ENCODE measurements around the gene LANCL2. TPM values are rescaled to one million over a fixed set of nuclear protein-coding genes. Genes with fewer than 3 reads are reported as not detected.

LANCL2 gene
- total and polyA plus RNA-seq, 2 experiments from 2014 or later: 7.3 to 10.7 TPM

GRCh38 chr7:55449205-55449991 is 84.3 kb downstream of the LANCL2 start (continued):
- TF ChIP-seq, protein P1, sequence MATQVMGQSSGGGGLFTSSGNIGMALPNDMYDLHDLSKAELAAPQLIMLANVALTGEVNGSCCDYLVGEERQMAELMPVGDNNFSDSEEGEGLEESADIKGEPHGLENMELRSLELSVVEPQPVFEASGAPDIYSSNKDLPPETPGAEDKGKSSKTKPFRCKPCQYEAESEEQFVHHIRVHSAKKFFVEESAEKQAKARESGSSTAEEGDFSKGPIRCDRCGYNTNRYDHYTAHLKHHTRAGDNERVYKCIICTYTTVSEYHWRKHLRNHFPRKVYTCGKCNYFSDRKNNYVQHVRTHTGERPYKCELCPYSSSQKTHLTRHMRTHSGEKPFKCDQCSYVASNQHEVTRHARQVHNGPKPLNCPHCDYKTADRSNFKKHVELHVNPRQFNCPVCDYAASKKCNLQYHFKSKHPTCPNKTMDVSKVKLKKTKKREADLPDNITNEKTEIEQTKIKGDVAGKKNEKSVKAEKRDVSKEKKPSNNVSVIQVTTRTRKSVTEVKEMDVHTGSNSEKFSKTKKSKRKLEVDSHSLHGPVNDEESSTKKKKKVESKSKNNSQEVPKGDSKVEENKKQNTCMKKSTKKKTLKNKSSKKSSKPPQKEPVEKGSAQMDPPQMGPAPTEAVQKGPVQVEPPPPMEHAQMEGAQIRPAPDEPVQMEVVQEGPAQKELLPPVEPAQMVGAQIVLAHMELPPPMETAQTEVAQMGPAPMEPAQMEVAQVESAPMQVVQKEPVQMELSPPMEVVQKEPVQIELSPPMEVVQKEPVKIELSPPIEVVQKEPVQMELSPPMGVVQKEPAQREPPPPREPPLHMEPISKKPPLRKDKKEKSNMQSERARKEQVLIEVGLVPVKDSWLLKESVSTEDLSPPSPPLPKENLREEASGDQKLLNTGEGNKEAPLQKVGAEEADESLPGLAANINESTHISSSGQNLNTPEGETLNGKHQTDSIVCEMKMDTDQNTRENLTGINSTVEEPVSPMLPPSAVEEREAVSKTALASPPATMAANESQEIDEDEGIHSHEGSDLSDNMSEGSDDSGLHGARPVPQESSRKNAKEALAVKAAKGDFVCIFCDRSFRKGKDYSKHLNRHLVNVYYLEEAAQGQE (IDR thresholded peaks at IDR 0.05; ENCODE audit: unreplicated experiment): no peak
- no peak for TF ChIP-seq ZNF114 (CRISPR knock-in tag; IDR thresholded peaks at IDR 0.05)
- no peak for TF ChIP-seq ZNF331 (CRISPR knock-in tag; IDR thresholded peaks at IDR 0.05; ENCODE audit: low read depth)
- TF ChIP-seq JUNB (IDR thresholded peaks at IDR 0.05; ENCODE audit: unreplicated experiment): no peak
- TF ChIP-seq CREB1 (CRISPR knock-in tag; IDR thresholded peaks at IDR 0.05; ENCODE audit: low read depth): no peak
- TF ChIP-seq, protein P2, sequence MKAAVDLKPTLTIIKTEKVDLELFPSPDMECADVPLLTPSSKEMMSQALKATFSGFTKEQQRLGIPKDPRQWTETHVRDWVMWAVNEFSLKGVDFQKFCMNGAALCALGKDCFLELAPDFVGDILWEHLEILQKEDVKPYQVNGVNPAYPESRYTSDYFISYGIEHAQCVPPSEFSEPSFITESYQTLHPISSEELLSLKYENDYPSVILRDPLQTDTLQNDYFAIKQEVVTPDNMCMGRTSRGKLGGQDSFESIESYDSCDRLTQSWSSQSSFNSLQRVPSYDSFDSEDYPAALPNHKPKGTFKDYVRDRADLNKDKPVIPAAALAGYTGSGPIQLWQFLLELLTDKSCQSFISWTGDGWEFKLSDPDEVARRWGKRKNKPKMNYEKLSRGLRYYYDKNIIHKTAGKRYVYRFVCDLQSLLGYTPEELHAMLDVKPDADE (IDR thresholded peaks at IDR 0.05): no peak
- TF ChIP-seq, protein P3, sequence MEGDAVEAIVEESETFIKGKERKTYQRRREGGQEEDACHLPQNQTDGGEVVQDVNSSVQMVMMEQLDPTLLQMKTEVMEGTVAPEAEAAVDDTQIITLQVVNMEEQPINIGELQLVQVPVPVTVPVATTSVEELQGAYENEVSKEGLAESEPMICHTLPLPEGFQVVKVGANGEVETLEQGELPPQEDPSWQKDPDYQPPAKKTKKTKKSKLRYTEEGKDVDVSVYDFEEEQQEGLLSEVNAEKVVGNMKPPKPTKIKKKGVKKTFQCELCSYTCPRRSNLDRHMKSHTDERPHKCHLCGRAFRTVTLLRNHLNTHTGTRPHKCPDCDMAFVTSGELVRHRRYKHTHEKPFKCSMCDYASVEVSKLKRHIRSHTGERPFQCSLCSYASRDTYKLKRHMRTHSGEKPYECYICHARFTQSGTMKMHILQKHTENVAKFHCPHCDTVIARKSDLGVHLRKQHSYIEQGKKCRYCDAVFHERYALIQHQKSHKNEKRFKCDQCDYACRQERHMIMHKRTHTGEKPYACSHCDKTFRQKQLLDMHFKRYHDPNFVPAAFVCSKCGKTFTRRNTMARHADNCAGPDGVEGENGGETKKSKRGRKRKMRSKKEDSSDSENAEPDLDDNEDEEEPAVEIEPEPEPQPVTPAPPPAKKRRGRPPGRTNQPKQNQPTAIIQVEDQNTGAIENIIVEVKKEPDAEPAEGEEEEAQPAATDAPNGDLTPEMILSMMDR (conservative IDR thresholded peaks at IDR 0.05; ENCODE audit: low read depth in 2 of 2): no peak

- no peak overlapping the region for H3K4me3 Mint-ChIP-seq
- Histone ChIP-seq H3K79me2 (replicated peaks; ENCODE audit: insufficient read depth) (no peaks in the 10 kb centered on the region), H4K20me1 (replicated peaks; ENCODE audit: insufficient read depth) (0 out of 2 replicates have a peak, but pooled peaks cover 4% of the 10 kb centered on the region), H3K4me2 (no peak overlapping the region), H3K27me3 (ENCODE audit: insufficient read depth) (no peaks in the 10 kb centered on the region), H3K36me3 (ENCODE audit: insufficient read depth) (no peaks in the 10 kb centered on the region), H3K9me2 (ENCODE audit: insufficient read depth) (no peaks in the 10 kb centered on the region), H3F3A (replicated peaks; ENCODE audit: low read depth) (no peaks in the 10 kb centered on the region), H3K27ac (ENCODE audit: low read depth) (no peak overlapping the region), H3K4me3 (no peak overlapping the region), H3K4me1 (ENCODE audit: insufficient read depth) (no peaks in the 10 kb centered on the region), H2AFZ (no peak overlapping the region)
- no peak overlapping the region for H3K27ac Mint-ChIP-seq
- no peaks in the 10 kb centered on the region; the same call in 2 of the 3 replicates for H3K36me3 Mint-ChIP-seq (ENCODE audit: low read depth)
- H3K9me3 Mint-ChIP-seq: no peaks in the 10 kb centered on the region
- peaks cover 5% of the 10 kb centered on the region for H3K27me3 Mint-ChIP-seq (ENCODE audit: insufficient read depth, low read depth, poor library complexity)
- no peaks in the 10 kb centered on the region for H3K4me1 Mint-ChIP-seq
- no peak for DNase-seq (ENCODE audit: low spot score)
- ATAC-seq: no peak
- TF ChIP-seq POLR2AphosphoS5 (IDR thresholded peaks at IDR 0.05; ENCODE audit: low read depth) (no peak), EZH2phosphoT487 (IDR thresholded peaks at IDR 0.05; ENCODE audit: unreplicated experiment) (no peak)
- TF ChIP-seq, protein P2 (IDR thresholded peaks at IDR 0.05): no peak
Measured at GRCh38 chr7:55449992-55450535, 84.9 kb downstream of the LANCL2 start.

Data from GM23338 (cell line).